DOHH2 (cell line): ENCODE results near the gene XRCC4.

Experiments
- H3F3A ChIP-seq: fragments of 200-600 bp; sonication (generic), shearing (Covaris generic); 2 replicates; pipeline ENCODE4 v1.6.0; 2016; ENCODE audit warnings: antibody characterized with exemption, mild to moderate bottlenecking; ENCODE audit not compliant: control insufficient read depth, insufficient read depth
- H3K27ac ChIP-seq: fragments of 200-600 bp; sonication (generic); 2 replicates; pipeline ENCODE4 v1.5.1; 2014; ENCODE audit warnings: low read depth, mild to moderate bottlenecking, low read length, moderate library complexity
- H3K27me3 ChIP-seq: fragments of 200-600 bp; sonication (generic); 2 replicates; pipeline ENCODE4 v1.6.1; 2014; ENCODE audit warnings: mild to moderate bottlenecking, low read length, mixed read lengths; ENCODE audit not compliant: control insufficient read depth
- H3K36me3 ChIP-seq: fragments of 200-600 bp; sonication (generic); 2 replicates; pipeline ENCODE4 v1.6.1; 2014; ENCODE audit warnings: mild to moderate bottlenecking, low read length, moderate library complexity, mixed read lengths; ENCODE audit not compliant: control insufficient read depth
- H3K4me1 ChIP-seq: fragments of 200-600 bp; sonication (generic); 2 replicates; pipeline ENCODE4 v1.6.1; 2014; ENCODE audit warnings: mild to moderate bottlenecking, low read length, mixed read lengths; ENCODE audit not compliant: control insufficient read depth
- H3K4me2 ChIP-seq: fragments of 200-600 bp; sonication (generic); 2 replicates; pipeline ENCODE4 v1.6.0; 2014; ENCODE audit warnings: mild to moderate bottlenecking, low read length, moderate library complexity
- H3K4me3 ChIP-seq: fragments of 200-600 bp; sonication (generic); 2 replicates; pipeline ENCODE4 v1.5.1; 2014; ENCODE audit warnings: mild to moderate bottlenecking, low read length, mixed read lengths
- H3K79me2 ChIP-seq: fragments of 200-600 bp; sonication (generic); 2 replicates; pipeline ENCODE4 v1.6.1; 2014; ENCODE audit warnings: mild to moderate bottlenecking, low read length, mixed read lengths; ENCODE audit not compliant: control insufficient read depth
- H3K9me2 ChIP-seq: fragments of 200-600 bp; sonication (generic); replicated peaks from 2 replicates; pipeline ENCODE4 v1.6.1; 2014; ENCODE audit warnings: mild to moderate bottlenecking, low read length, mixed read lengths; ENCODE audit not compliant: control insufficient read depth
- H3K9me3 ChIP-seq: fragments of 200-600 bp; sonication (generic); 2 replicates; pipeline ENCODE4 v1.6.1; 2014; ENCODE audit warnings: antibody characterized with exemption, low read length, mixed read lengths; ENCODE audit not compliant: control insufficient read depth, insufficient read depth
- H4K20me1 ChIP-seq: fragments of 200-600 bp; sonication (generic); 2 replicates; pipeline ENCODE4 v1.6.0; 2014; ENCODE audit warnings: low read depth, mild to moderate bottlenecking, antibody characterized with exemption, low read length, moderate library complexity; ENCODE audit not compliant: control insufficient read depth, insufficient read depth
- CTCF ChIP-seq: fragments of 200-600 bp; sonication (generic); IDR thresholded peaks from one replicate; pipeline ENCODE4 v1.5.1; 2014; ENCODE audit warnings: antibody characterized with exemption, mild to moderate bottlenecking, low read depth, low read length; ENCODE audit not compliant: poor library complexity, severe bottlenecking
- EZH2phosphoT487 ChIP-seq: fragments of 200-600 bp; sonication (generic); IDR thresholded peaks from 2 replicates; pipeline ENCODE4 v1.6.1; 2017; ENCODE audit warnings: borderline replicate concordance, mild to moderate bottlenecking, antibody characterized with exemption, low read length, moderate library complexity, mixed read lengths

Gene XRCC4

GRCh38 chr5:83209963-83210362 lies 132.6 kb downstream of the XRCC4 start:
- no peaks in the 10 kb centered on the region for H3K27me3 ChIP-seq
- no peaks in the 10 kb centered on the region for H3K4me1 ChIP-seq
- H3K4me2 ChIP-seq, result no peak overlapping the region
- no peaks in the 10 kb centered on the region for H3F3A ChIP-seq
- peaks cover 7% of the 10 kb centered on the region for H3K36me3 ChIP-seq
- no peak overlapping the region for H3K4me3 ChIP-seq
- H4K20me1 ChIP-seq, result no peaks in the 10 kb centered on the region
- H3K9me3 ChIP-seq, result no peaks in the 10 kb centered on the region
- no peaks in the 10 kb centered on the region for H3K79me2 ChIP-seq
- H3K9me2 ChIP-seq, result no peaks in the 10 kb centered on the region
- no peak overlapping the region for H3K27ac ChIP-seq
- TF ChIP-seq CTCF, result no peak
- no peak for TF ChIP-seq EZH2phosphoT487

GRCh38 chr5:83219077-83219476 lies 141.7 kb downstream of the XRCC4 start:
- Histone ChIP-seq H3K9me2 (no peaks in the 10 kb centered on the region), H3K27me3 (no peaks in the 10 kb centered on the region), H4K20me1 (no peaks in the 10 kb centered on the region), H3K79me2 (no peaks in the 10 kb centered on the region), H3K9me3 (no peaks in the 10 kb centered on the region), H3K4me1 (no peaks in the 10 kb centered on the region), H3K4me2 (no peak overlapping the region), H3K36me3 (no peaks in the 10 kb centered on the region), H3K27ac (no peak overlapping the region), H3F3A (no peaks in the 10 kb centered on the region), H3K4me3 (no peak overlapping the region)
- no peak for TF ChIP-seq EZH2phosphoT487
- TF ChIP-seq CTCF, result no peak

- Histone ChIP-seq H3K4me3 (no peak overlapping the region), H3K4me2 (no peak overlapping the region), H3K27me3 (no peaks in the 10 kb centered on the region), H3K4me1 (no peaks in the 10 kb centered on the region), H3F3A (no peaks in the 10 kb centered on the region), H3K9me3 (no peaks in the 10 kb centered on the region), H3K9me2 (no peaks in the 10 kb centered on the region), H3K79me2 (no peaks in the 10 kb centered on the region), H3K27ac (no peak overlapping the region), H3K36me3 (no peaks in the 10 kb centered on the region), H4K20me1 (no peaks in the 10 kb centered on the region)
- TF ChIP-seq CTCF (no peak), EZH2phosphoT487 (no peak)
These were observed 142.1 kb downstream of the XRCC4 start for GRCh38 chr5:83219495-83219894.

- H3K27ac ChIP-seq, result no peak overlapping the region
- H3K36me3 ChIP-seq, result no peaks in the 10 kb centered on the region
- no peaks in the 10 kb centered on the region for H3K4me1 ChIP-seq
- no peaks in the 10 kb centered on the region for H3F3A ChIP-seq
- TF ChIP-seq EZH2phosphoT487, result no peak
- no peak for TF ChIP-seq CTCF
- H3K4me2 ChIP-seq, result no peak overlapping the region
- no peaks in the 10 kb centered on the region for H3K79me2 ChIP-seq
- no peak overlapping the region for H3K4me3 ChIP-seq
- H3K9me2 ChIP-seq, result no peaks in the 10 kb centered on the region
- H4K20me1 ChIP-seq, result no peaks in the 10 kb centered on the region
- H3K27me3 ChIP-seq, result no peaks in the 10 kb centered on the region
- no peaks in the 10 kb centered on the region for H3K9me3 ChIP-seq
These were observed 143.0 kb downstream of the XRCC4 start for GRCh38 chr5:83220331-83220730.
